ENCODE results near the gene DNER.
"Not testable (repeated sequence)": the region's sequence is repeated elsewhere in the genome, so short reads cannot be mapped to it uniquely, and the experiment has no call there.

The DNER gene

GRCh38 chr2:229714736-229715541 is 584 bp upstream of the DNER start:
- peak; percentile 12 for DNase-seq

- no peak for DNase-seq
Measured at GRCh38 chr2:229713371-229714079, 830 bp downstream of the DNER start.

- DNase-seq, result no peak
Measured at GRCh38 chr2:229712136-229712535, 2.2 kb downstream of the DNER start.

GRCh38 chr2:229708335-229708734 is 6.0 kb downstream of the DNER start:
- no peak for DNase-seq

GRCh38 chr2:229703909-229704630 is 10.3 kb downstream of the DNER start:
- DNase-seq, result no peak

GRCh38 chr2:229701716-229702115 is 12.6 kb downstream of the DNER start:
- no peak for DNase-seq

- no peak for DNase-seq
Measured at GRCh38 chr2:229701062-229701461, 13.3 kb downstream of the DNER start.

- no peak for DNase-seq
Measured at GRCh38 chr2:229695961-229696360, 18.4 kb downstream of the DNER start.

- DNase-seq, result not testable (repeated sequence)
Measured at GRCh38 chr2:229693845-229694244, 20.5 kb downstream of the DNER start.

- no peak for DNase-seq
Measured at GRCh38 chr2:229691631-229692030, 22.7 kb downstream of the DNER start.

- no peak for DNase-seq
Measured at GRCh38 chr2:229689307-229689839, 25.0 kb downstream of the DNER start.

- DNase-seq, result no peak
Measured at GRCh38 chr2:229688141-229688540, 26.2 kb downstream of the DNER start.

GRCh38 chr2:229686122-229686919 is 28.0 kb downstream of the DNER start:
- DNase-seq, result no peak

GRCh38 chr2:229684942-229685562 is 29.3 kb downstream of the DNER start:
- DNase-seq, result no peak

GRCh38 chr2:229679393-229680125 is 34.8 kb downstream of the DNER start:
- DNase-seq, result no peak

GRCh38 chr2:229675569-229675968 is 38.8 kb downstream of the DNER start:
- DNase-seq, result no peak

GRCh38 chr2:229674830-229675530 is 39.4 kb downstream of the DNER start:
- no peak for DNase-seq

- no peak for DNase-seq
Measured at GRCh38 chr2:229673676-229674075, 40.7 kb downstream of the DNER start.

- DNase-seq, result no peak
Measured at GRCh38 chr2:229672021-229672420, 42.3 kb downstream of the DNER start.

GRCh38 chr2:229669841-229670240 is 44.5 kb downstream of the DNER start:
- no peak for DNase-seq

GRCh38 chr2:229666811-229667210 is 47.5 kb downstream of the DNER start:
- DNase-seq, result no peak

Data from CD4-positive, alpha-beta T cell treated with Interleukin-4 for 4 hours (primary cell).